ENCODE results near the gene LYL1.
"Not testable (repeated sequence)": the region's sequence is repeated elsewhere in the genome, so short reads cannot be mapped to it uniquely, and the experiment has no call there.

Gene LYL1

GRCh38 chr19:13102666-13103580, at the start of gene LYL1:
Gene LYL1, minus strand, starts transcription at chr19:13102858. Its CDS starts 1,687 bp downstream, at chr19:13101171.
- ATAC-seq (replicated peaks; ENCODE audit: extremely low read depth, poor library complexity, severe bottlenecking) = no peak
- peak within 1 kb of the TSS; percentile 22 for H3K27ac Mint-ChIP-seq (ENCODE audit: low read depth)
- peaks cover 17% of the 10 kb centered on the region for H3K36me3 Mint-ChIP-seq (ENCODE audit: insufficient read depth)
- peak within 1 kb of the TSS; percentile 81 for H3K4me3 Mint-ChIP-seq
- peaks cover 41% of the 10 kb centered on the region for H3K4me1 Mint-ChIP-seq
- H3K9me3 Mint-ChIP-seq = no peaks in the 10 kb centered on the region
- H3K27me3 Mint-ChIP-seq = peaks cover 12% of the 10 kb centered on the region
- no peak for DNase-seq (ENCODE audit: low spot score in 2 of 2)

GRCh38 chr19:13151605-13152355, 49.1 kb upstream of the LYL1 start:
- peaks cover 74% of the 10 kb centered on the region for H3K4me1 Mint-ChIP-seq
- peak overlapping the region; percentile 100 for H3K27ac Mint-ChIP-seq (ENCODE audit: low read depth)
- peaks cover 58% of the 10 kb centered on the region for H3K36me3 Mint-ChIP-seq (ENCODE audit: insufficient read depth)
- H3K4me3 Mint-ChIP-seq = peak overlapping the region; percentile 94
- ATAC-seq (replicated peaks; ENCODE audit: extremely low read depth, poor library complexity, severe bottlenecking) (peak; percentile 55), DNase-seq (ENCODE audit: low spot score in 2 of 2) (peak; percentile 89 to 95)
- H3K27me3 Mint-ChIP-seq = peaks cover 5% of the 10 kb centered on the region
- H3K9me3 Mint-ChIP-seq = no peaks in the 10 kb centered on the region

- peaks cover 69% of the 10 kb centered on the region for H3K4me1 Mint-ChIP-seq
- peak overlapping the region; percentile 100 for H3K27ac Mint-ChIP-seq (ENCODE audit: low read depth)
- H3K4me3 Mint-ChIP-seq = peak overlapping the region; percentile 94
- no peaks in the 10 kb centered on the region for H3K9me3 Mint-ChIP-seq
- no peak for DNase-seq (ENCODE audit: low spot score in 2 of 2)
- peaks cover 58% of the 10 kb centered on the region for H3K36me3 Mint-ChIP-seq (ENCODE audit: insufficient read depth)
- no peak for ATAC-seq (replicated peaks; ENCODE audit: extremely low read depth, poor library complexity, severe bottlenecking)
- H3K27me3 Mint-ChIP-seq = peaks cover 5% of the 10 kb centered on the region
These were observed 48.4 kb upstream of the LYL1 start for GRCh38 chr19:13150931-13151604.

- peak within 1 kb of the TSS; percentile 94 for H3K4me3 Mint-ChIP-seq
- DNase-seq (ENCODE audit: low spot score in 2 of 2) = peak; percentile 86 to 89
- no peaks in the 10 kb centered on the region for H3K9me3 Mint-ChIP-seq
- H3K27ac Mint-ChIP-seq (ENCODE audit: low read depth) = peak within 1 kb of the TSS; percentile 100
- peak; percentile 60 for ATAC-seq (replicated peaks; ENCODE audit: extremely low read depth, poor library complexity, severe bottlenecking)
- peaks cover 5% of the 10 kb centered on the region for H3K27me3 Mint-ChIP-seq
- H3K4me1 Mint-ChIP-seq = peaks cover 64% of the 10 kb centered on the region
- H3K36me3 Mint-ChIP-seq (ENCODE audit: insufficient read depth) = peaks cover 54% of the 10 kb centered on the region
These were observed 47.7 kb upstream of the LYL1 start, which contains the start of the genes IER2 and STX10 for GRCh38 chr19:13150187-13150930. Gene IER2, plus strand, starts transcription at chr19:13150411. Its CDS starts 2,776 bp downstream, at chr19:13153187. Gene STX10, minus strand, starts transcription at chr19:13150375. Its CDS starts 202 bp downstream, at chr19:13150173.

GRCh38 chr19:13149628-13150186, 47.0 kb upstream of the LYL1 start:
- DNase-seq (ENCODE audit: low spot score in 2 of 2) (peak in 1 of 2 donors; percentile 13), ATAC-seq (replicated peaks; ENCODE audit: extremely low read depth, poor library complexity, severe bottlenecking) (peak; percentile 3)
- peak overlapping the region; percentile 94 for H3K4me3 Mint-ChIP-seq
- peak overlapping the region; percentile 100 for H3K27ac Mint-ChIP-seq (ENCODE audit: low read depth)
- peaks cover 50% of the 10 kb centered on the region for H3K36me3 Mint-ChIP-seq (ENCODE audit: insufficient read depth)
- peaks cover 5% of the 10 kb centered on the region for H3K27me3 Mint-ChIP-seq
- no peaks in the 10 kb centered on the region for H3K9me3 Mint-ChIP-seq
- peaks cover 57% of the 10 kb centered on the region for H3K4me1 Mint-ChIP-seq

GRCh38 chr19:13149173-13149627, 46.5 kb upstream of the LYL1 start:
- not testable (repeated sequence) for H3K9me3 Mint-ChIP-seq; DNase-seq (ENCODE audit: low spot score in 2 of 2); ATAC-seq (replicated peaks; ENCODE audit: extremely low read depth, poor library complexity, severe bottlenecking); H3K27me3 Mint-ChIP-seq
- Mint-ChIP-seq H3K27ac (ENCODE audit: low read depth) (peak overlapping the region; percentile 32), H3K4me1 (peaks cover 52% of the 10 kb centered on the region), H3K36me3 (ENCODE audit: insufficient read depth) (peaks cover 48% of the 10 kb centered on the region), H3K4me3 (peak overlapping the region; percentile 94)

GRCh38 chr19:13146763-13147563, 44.3 kb upstream of the LYL1 start:
- Mint-ChIP-seq H3K36me3 (ENCODE audit: insufficient read depth) (peaks cover 32% of the 10 kb centered on the region), H3K27me3 (no peaks in the 10 kb centered on the region)

GRCh38 chr19:13139633-13140311, 37.1 kb upstream of the LYL1 start:
- Mint-ChIP-seq H3K9me3 (no peaks in the 10 kb centered on the region), H3K36me3 (ENCODE audit: insufficient read depth) (peaks cover 20% of the 10 kb centered on the region), H3K27ac (ENCODE audit: low read depth) (no peak overlapping the region), H3K27me3 (no peaks in the 10 kb centered on the region), H3K4me1 (no peaks in the 10 kb centered on the region), H3K4me3 (no peak overlapping the region)
- DNase-seq (ENCODE audit: low spot score in 2 of 2) (no peak), ATAC-seq (replicated peaks; ENCODE audit: extremely low read depth, poor library complexity, severe bottlenecking) (no peak)

More at GRCh38 chr19:13146763-13147563, 44.3 kb upstream of the LYL1 start:
- Mint-ChIP-seq H3K27ac (ENCODE audit: low read depth) (peak overlapping the region; percentile 13), H3K4me1 (peaks cover 39% of the 10 kb centered on the region), H3K4me3 (no peak overlapping the region), H3K9me3 (no peaks in the 10 kb centered on the region)
- ATAC-seq (replicated peaks; ENCODE audit: extremely low read depth, poor library complexity, severe bottlenecking) (no peak), DNase-seq (ENCODE audit: low spot score in 2 of 2) (no peak)

- Mint-ChIP-seq H3K27me3 (no peaks in the 10 kb centered on the region), H3K4me1 (no peaks in the 10 kb centered on the region), H3K27ac (ENCODE audit: low read depth) (no peak overlapping the region), H3K9me3 (no peaks in the 10 kb centered on the region), H3K4me3 (no peak overlapping the region), H3K36me3 (ENCODE audit: insufficient read depth) (peaks cover 16% of the 10 kb centered on the region)
- no peak for ATAC-seq (replicated peaks; ENCODE audit: extremely low read depth, poor library complexity, severe bottlenecking)
- DNase-seq (ENCODE audit: low spot score in 2 of 2) = no peak
These were observed 36.2 kb upstream of the LYL1 start for GRCh38 chr19:13138916-13139198.

GRCh38 chr19:13138171-13138915, 35.7 kb upstream of the LYL1 start:
- Mint-ChIP-seq H3K36me3 (ENCODE audit: insufficient read depth) (peaks cover 15% of the 10 kb centered on the region), H3K9me3 (no peaks in the 10 kb centered on the region), H3K27ac (ENCODE audit: low read depth) (no peak overlapping the region), H3K4me3 (no peak overlapping the region), H3K27me3 (no peaks in the 10 kb centered on the region), H3K4me1 (peaks cover 3% of the 10 kb centered on the region)
- no peak for ATAC-seq (replicated peaks; ENCODE audit: extremely low read depth, poor library complexity, severe bottlenecking)
- no peak for DNase-seq (ENCODE audit: low spot score in 2 of 2)
